Cardiac muscle cell (in vitro differentiated cells and primary cell): ENCODE data around the gene OLFML1. TPM values are rescaled to one million over a fixed set of nuclear protein-coding genes. Genes with fewer than 3 reads are reported as not detected.

ENCODE experiments used
- DNase-seq, 2 donors: peaks; one replicate each; pipeline versions ENCODE4 v3.0.0 to v3.0.0-alpha.2; 2010 to 2017; ENCODE audit warnings: low read depth in 1 of 2, low spot score in 1 of 2
- H3K27ac ChIP-seq: fragments of 200-600 bp; sonication (generic); 2 replicates; pipeline ENCODE4 v1.5.1; 2016
- H3K27me3 ChIP-seq: fragments of 200-600 bp; sonication (generic); 2 replicates; pipeline ENCODE4 v1.6.0; 2016; ENCODE audit warnings: control low read depth
- H3K36me3 ChIP-seq: fragments of 200-600 bp; sonication (generic); 2 replicates; pipeline ENCODE4 v1.5.1; 2016; ENCODE audit warnings: control low read depth
- H3K4me1 ChIP-seq: fragments of 200-600 bp; sonication (generic); 2 replicates; pipeline ENCODE4 v1.8.1; 2017; ENCODE audit warnings: low read depth, mild to moderate bottlenecking, mixed run types
- H3K4me3 ChIP-seq: fragments of 200-600 bp; sonication (generic); 2 replicates; pipeline ENCODE4 v1.5.1; 2016; ENCODE audit warnings: mild to moderate bottlenecking
- H3K9me3 ChIP-seq: fragments of 200-600 bp; sonication (generic); 2 replicates; pipeline ENCODE4 v1.5.1; 2017; ENCODE audit warnings: low read depth, mild to moderate bottlenecking, control low read depth
- CTCF ChIP-seq: IDR thresholded peaks from 2 replicates; pipeline ENCODE4 v1.5.1; 2012; ENCODE audit warnings: low read depth, mild to moderate bottlenecking, low read length
- polyA plus RNA-seq: library from polyadenylated mRNA; unstranded; fragments of >200 nt; fragmentation: Nextera tagmentation; extraction: Ambion mirVana; gene quantifications from 2 replicates; pipeline ENCODE4 v1.2.1, GENCODE V29; 2016
- total RNA-seq: library from RNA; depleted of rRNA; stranded (reverse); fragments of >200 nt; gene quantifications from 2 replicates; pipeline ENCODE4 v1.2.3, GENCODE V29; 2016

Gene OLFML1
- total and polyA plus RNA-seq, 2 experiments from 2014 or later, result 0.39 to 1.1 TPM

GRCh38 chr11:7528514-7529049 lies 43.3 kb downstream of the OLFML1 start:
- no peaks in the 10 kb centered on the region for H3K27me3 ChIP-seq
- DNase-seq, result no peak
- no peaks in the 10 kb centered on the region for H3K36me3 ChIP-seq
- no peak overlapping the region for H3K4me3 ChIP-seq
- H3K27ac ChIP-seq, result no peak overlapping the region
- no peaks in the 10 kb centered on the region for H3K9me3 ChIP-seq
- H3K4me1 ChIP-seq, result no peaks in the 10 kb centered on the region
- no peak for TF ChIP-seq CTCF

GRCh38 chr11:7530013-7530640 lies 44.8 kb downstream of the OLFML1 start:
- H3K9me3 ChIP-seq, result no peaks in the 10 kb centered on the region
- DNase-seq, result no peak
- no peak for TF ChIP-seq CTCF
- H3K4me1 ChIP-seq, result no peaks in the 10 kb centered on the region
- no peak overlapping the region for H3K4me3 ChIP-seq
- no peaks in the 10 kb centered on the region for H3K27me3 ChIP-seq
- no peaks in the 10 kb centered on the region for H3K36me3 ChIP-seq
- H3K27ac ChIP-seq, result no peak overlapping the region

- Histone ChIP-seq H3K4me3 (no peak overlapping the region), H3K9me3 (no peaks in the 10 kb centered on the region), H3K27ac (no peak overlapping the region), H3K27me3 (no peaks in the 10 kb centered on the region), H3K36me3 (no peaks in the 10 kb centered on the region), H3K4me1 (no peaks in the 10 kb centered on the region)
- DNase-seq, result no peak
- TF ChIP-seq CTCF, result no peak
Measured at GRCh38 chr11:7531011-7531410, 45.7 kb downstream of the OLFML1 start.

GRCh38 chr11:7532405-7533145 lies 47.3 kb downstream of the OLFML1 start:
- no peaks in the 10 kb centered on the region for H3K9me3 ChIP-seq
- TF ChIP-seq CTCF, result no peak
- no peaks in the 10 kb centered on the region for H3K27me3 ChIP-seq
- no peak for DNase-seq
- no peak overlapping the region for H3K4me3 ChIP-seq
- H3K27ac ChIP-seq, result no peak overlapping the region
- H3K36me3 ChIP-seq, result no peaks in the 10 kb centered on the region
- H3K4me1 ChIP-seq, result no peaks in the 10 kb centered on the region

- Histone ChIP-seq H3K27me3 (no peaks in the 10 kb centered on the region), H3K4me3 (no peak overlapping the region), H3K4me1 (no peaks in the 10 kb centered on the region), H3K27ac (no peak overlapping the region), H3K36me3 (no peaks in the 10 kb centered on the region), H3K9me3 (no peaks in the 10 kb centered on the region)
- TF ChIP-seq CTCF, result no peak
- no peak for DNase-seq
Measured at GRCh38 chr11:7533199-7534041, 48.1 kb downstream of the OLFML1 start.
